Heart left ventricle (tissue), 13 donors: ENCODE results near the gene EXTL1.

ENCODE experiments used
- POLR2A ChIP-seq, 2 donors: fragments of 450-650 bp; IDR thresholded peaks; one replicate each; pipeline ENCODE4 v1.6.1; 2017; ENCODE audit warnings: antibody characterized with exemption in 2 of 2, mild to moderate bottlenecking in 2 of 2, moderate library complexity in 2 of 2
- TF ChIP-seq, protein P1 (sequence below), 12 donors: fragments of 200-600 bp; sonication (generic) in 4 of 12; IDR thresholded peaks; one replicate each; pipeline versions ENCODE4 v1.5.0 to v1.8.0; 2018 to 2022; ENCODE audit warnings: antibody characterized with exemption in 12 of 12, mild to moderate bottlenecking in 5 of 12
- donor health status: ischemic (EF 13 %, LVEDD 7.1; RV severe dilation, severe dysfunction).
- donor health status: DM: no; HTN: yes; CAD: no.
- donor health status: DM: no; HTN: no; CAD: no.
- donor health status: ischemic (EF 25% LVEDD 6.9; RV normal size, moderate dysfunction).
- donor health status: ischemic (EF 25% LVEDD 5.7; RV mildly dilated, moderate dysfunction).
- donor health status: ischemic (EF 35%, LVEDD 5.7; RV mildly dilated, moderate dysfunction).
- donor health status: nonischemic (EF 11% LVEDD 7.7; RV severe dilation, severe dysfunction).
- donor health status: DM: yes; HTN: yes; CAD: no.
- donor health status: PGD.
- donor health status: ischemic (EF 29% LVEDD 5.4; RV normal size, mild dysfunction).
- donor health status: nonischemic (EF 23%, LVEDD 6.1; RV moderate dilation, normal function).

DNA sequence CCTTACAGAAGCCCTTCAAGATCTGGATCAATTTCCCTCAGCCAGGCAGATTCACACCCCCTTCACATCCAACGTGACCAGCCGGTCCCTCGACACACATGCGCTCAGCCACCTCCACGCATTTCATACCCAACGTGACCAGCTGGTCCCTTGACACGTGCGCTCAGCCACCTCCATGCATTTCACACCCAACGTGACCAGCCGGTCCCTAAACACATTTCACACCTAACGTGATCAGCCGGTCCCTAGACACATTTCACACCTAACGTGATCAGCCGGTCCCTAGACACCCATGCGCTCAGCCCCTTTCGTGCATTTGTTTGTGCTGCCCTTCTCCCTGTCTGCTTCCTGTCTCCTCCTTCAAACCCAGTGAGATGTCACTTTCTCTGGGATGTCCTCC is 14.9 kb upstream of the EXTL1 start:
- TF ChIP-seq, protein P1, sequence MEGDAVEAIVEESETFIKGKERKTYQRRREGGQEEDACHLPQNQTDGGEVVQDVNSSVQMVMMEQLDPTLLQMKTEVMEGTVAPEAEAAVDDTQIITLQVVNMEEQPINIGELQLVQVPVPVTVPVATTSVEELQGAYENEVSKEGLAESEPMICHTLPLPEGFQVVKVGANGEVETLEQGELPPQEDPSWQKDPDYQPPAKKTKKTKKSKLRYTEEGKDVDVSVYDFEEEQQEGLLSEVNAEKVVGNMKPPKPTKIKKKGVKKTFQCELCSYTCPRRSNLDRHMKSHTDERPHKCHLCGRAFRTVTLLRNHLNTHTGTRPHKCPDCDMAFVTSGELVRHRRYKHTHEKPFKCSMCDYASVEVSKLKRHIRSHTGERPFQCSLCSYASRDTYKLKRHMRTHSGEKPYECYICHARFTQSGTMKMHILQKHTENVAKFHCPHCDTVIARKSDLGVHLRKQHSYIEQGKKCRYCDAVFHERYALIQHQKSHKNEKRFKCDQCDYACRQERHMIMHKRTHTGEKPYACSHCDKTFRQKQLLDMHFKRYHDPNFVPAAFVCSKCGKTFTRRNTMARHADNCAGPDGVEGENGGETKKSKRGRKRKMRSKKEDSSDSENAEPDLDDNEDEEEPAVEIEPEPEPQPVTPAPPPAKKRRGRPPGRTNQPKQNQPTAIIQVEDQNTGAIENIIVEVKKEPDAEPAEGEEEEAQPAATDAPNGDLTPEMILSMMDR (IDR thresholded peaks at IDR 0.05): no peak
- TF ChIP-seq POLR2A (IDR thresholded peaks at IDR 0.05): no peak
